Right forelimb (tissue), 1 donor: ENCODE results near the gene PHF12.
"Not testable (repeated sequence)": the region's sequence is repeated elsewhere in the genome, so short reads cannot be mapped to it uniquely, and the experiment has no call there.

Experiments used
- DNase-seq: peaks from one replicate; pipeline ENCODE4 v3.0.0-alpha.2; 2018

Gene PHF12

GRCh38 chr17:28951991-28952975, 965 bp upstream of the PHF12 start:
- DNase-seq: peak; percentile 95

DNA sequence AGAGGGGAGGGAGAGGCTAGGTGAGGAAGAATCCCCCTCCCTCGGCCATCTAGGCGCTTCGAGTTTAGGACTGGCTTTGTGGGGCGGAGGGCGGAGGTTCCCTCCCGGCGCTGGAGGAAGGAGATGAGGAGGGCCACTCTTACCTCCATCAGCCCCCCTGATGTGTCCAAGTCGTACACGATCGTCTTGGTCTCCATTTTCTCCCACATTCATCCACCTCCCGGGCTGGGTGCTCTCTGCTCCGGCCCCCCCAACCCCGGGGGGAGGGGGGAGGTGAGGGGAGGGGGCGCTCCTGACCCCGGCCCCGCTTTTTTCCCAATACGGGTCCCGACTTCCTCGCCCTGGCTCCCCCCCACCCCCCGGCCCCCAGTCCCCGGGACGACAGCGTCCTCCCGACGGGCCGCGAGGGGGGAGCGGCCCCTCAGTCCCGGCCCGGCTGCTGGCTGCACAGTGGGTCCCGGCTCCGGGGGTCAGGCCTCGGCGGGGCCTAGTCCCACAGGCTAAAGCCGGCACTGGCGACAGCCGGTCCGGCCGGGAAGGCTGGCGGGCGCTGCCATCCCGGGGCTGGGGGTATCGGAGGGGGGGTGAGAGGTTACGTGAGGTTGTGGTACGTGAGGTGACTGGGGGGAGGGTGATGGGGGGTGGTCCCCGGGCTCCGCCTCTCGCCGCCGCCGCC, 428 bp downstream of the PHF12 start:
- DNase-seq: no peak

- peak; percentile 66 for DNase-seq
These were observed 1.1 kb downstream of the PHF12 start for GRCh38 chr17:28950017-28950751.

DNA sequence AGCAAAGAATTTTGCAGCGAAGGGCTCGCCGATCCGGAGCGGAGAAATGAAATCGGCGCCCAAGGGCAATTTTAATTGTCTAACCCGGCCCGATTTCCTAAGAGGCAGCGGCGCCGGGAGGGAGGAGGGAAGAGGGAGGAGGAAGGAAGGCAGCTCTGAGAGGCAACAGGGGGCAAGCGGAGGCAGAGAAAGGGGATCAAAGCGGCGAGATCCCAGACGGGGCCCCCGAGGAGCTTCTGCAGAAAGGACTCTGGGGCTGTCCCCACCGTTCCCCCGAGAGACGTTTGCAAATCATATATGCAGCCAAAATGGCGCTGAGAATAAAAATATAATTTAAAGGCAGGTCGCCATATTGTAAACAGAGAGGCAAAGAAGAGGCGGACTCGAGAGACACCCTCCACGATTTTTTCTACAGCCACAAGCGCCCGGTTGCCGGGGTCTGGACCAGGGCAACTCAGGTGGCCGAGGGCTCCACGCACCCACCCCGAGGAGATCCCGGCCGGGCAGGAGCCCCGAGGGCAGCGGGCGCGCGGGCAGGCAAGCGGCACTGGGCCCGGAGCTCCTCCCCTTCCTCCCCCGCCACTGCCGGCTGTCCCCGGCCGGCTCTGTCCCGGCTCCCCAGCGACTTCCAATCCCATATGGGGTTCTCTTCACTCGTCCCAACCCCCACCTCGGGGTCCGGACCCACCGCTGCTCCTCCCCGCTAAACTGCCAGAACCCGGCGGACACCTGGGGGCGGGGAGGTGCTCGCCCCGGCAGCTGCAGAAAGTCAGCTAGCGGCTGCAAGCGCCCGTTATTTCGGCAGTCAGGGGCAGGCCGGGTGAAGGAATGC, 1.9 kb downstream of the PHF12 start:
- peak; percentile 77 for DNase-seq

DNA sequence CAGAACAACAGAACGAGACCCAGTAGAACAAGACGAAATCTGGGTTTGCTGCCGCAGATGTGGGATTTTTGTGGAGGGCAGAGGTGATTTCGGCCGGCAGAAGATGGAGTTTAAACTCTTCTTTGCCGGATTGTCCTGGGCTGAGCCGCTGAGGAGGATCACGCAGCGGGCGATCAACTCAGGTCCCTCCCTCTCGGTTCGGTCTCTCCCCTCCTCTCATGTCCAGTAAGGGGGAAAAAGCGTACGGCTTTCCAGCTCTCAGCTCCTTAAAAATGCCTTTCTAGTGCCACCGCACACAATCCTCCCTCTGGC, 2.5 kb downstream of the PHF12 start:
- no peak for DNase-seq

- no peak for DNase-seq
These were observed 3.0 kb downstream of the PHF12 start for GRCh38 chr17:28948342-28948741.

GRCh38 chr17:28947639-28948038, 3.7 kb downstream of the PHF12 start:
- no peak for DNase-seq

DNA sequence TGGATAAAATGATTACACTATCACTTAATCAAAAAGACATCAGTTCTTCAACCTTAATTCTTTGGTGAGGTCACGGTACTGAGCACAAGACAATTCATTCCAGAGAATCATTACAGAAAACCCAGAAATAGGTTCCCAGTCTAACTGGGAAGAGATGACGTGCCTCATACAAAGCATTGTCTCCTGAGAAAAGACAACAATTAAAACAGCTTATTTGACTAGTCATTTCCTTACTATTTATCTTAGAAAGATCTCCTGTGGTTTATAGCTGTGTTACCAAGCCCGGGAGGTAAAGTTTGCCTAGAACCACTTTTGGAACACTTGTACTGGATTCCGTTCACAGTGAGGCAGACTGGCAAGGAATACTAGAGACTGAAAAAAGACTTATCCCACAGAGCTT, 5.1 kb downstream of the PHF12 start:
- no peak for DNase-seq

GRCh38 chr17:28944862-28945741, 6.2 kb downstream of the PHF12 start:
- no peak for DNase-seq

GRCh38 chr17:28944343-28944742, 7.0 kb downstream of the PHF12 start:
- DNase-seq: no peak

DNA sequence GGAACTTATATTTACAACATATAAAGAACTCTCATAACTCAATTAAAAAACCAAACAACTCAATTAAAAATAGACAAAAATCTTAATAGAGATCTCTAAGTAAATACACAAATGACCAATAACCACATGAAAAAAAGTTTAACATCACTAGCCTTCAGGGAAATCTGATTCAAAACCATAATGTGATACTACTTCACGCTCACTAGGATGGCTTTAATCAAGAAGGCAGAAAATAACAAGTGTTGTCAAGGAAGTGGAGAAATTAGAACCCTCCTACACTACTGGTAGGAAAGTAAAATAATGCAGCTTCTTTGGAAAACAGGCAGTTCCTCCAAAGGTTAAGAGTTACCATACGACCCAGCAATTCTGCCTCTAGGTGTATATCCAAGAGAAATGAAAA, 8.4 kb downstream of the PHF12 start:
- DNase-seq: no peak

DNA sequence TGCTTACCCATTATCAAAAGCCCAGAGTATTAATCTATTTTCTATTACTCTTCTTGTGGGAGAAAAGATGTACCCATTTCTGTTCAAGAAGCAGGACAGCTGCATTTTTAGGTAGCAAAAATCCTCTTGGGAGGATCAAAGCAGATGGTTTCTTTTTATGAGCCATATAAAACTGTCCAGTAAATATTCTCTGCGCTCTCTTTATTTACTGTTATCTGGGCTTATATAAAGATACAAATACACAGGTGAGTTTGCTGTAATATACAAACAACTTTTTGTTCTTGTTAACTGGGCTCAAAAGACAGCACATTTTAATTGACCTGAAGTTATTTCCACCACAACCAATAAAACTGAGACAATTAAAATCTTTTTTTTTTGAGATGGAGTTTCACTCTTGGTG, 10.1 kb downstream of the PHF12 start:
- DNase-seq: no peak

- DNase-seq: no peak
These were observed 10.6 kb downstream of the PHF12 start for GRCh38 chr17:28940675-28941074.

DNA sequence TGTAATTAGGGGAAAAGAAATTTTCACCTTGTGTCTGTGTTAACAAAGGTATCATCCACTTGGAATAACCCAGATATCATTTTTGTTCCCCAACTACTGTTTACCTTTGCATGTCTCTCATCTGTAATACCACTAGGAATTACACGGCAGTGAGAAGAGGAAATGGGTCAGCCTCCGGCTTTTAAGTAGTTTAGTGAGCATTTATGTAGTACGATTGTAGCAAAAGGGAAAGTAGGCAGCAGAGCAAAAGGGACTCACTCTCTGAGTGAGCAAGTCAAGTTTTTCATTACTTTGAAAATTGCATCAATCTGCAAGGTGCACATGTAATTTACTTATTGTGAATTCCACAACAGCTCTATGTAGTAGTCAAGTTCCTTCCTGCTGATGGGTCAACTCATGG, 11.2 kb downstream of the PHF12 start:
- DNase-seq: no peak

GRCh38 chr17:28938552-28938951, 12.8 kb downstream of the PHF12 start:
- no peak for DNase-seq

DNA sequence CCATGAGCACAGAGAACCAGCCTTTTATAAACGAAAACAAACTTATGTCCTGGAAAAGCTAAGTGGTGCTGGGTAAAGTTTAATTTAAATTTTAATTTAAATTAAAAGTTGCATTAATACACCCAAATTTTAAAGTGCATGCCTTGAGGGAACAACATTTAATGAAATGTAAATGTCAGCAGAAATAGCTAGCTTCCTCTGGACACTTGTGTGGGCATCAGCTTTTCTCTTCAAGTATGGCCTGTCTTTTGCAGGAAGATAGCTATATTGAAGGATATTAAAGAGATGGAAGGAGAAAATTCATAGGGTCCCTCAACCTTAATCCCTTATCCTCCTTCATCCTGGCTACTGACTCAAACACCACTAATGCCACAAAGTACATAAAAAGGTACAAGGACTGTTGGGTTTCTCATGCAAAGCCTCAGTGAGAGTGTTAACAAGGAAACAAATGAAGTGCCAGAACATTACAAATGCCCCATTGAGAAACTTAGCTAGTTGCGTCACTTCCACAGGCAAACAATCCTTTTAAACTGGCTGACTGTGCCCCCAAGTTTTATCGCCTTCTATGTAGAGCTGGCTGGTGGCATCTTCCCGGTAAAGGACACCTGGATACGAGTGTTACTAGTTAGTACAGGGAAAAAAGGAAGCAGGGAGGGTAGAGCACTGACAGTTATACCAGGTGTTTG, 14.1 kb downstream of the PHF12 start:
- DNase-seq: no peak

DNA sequence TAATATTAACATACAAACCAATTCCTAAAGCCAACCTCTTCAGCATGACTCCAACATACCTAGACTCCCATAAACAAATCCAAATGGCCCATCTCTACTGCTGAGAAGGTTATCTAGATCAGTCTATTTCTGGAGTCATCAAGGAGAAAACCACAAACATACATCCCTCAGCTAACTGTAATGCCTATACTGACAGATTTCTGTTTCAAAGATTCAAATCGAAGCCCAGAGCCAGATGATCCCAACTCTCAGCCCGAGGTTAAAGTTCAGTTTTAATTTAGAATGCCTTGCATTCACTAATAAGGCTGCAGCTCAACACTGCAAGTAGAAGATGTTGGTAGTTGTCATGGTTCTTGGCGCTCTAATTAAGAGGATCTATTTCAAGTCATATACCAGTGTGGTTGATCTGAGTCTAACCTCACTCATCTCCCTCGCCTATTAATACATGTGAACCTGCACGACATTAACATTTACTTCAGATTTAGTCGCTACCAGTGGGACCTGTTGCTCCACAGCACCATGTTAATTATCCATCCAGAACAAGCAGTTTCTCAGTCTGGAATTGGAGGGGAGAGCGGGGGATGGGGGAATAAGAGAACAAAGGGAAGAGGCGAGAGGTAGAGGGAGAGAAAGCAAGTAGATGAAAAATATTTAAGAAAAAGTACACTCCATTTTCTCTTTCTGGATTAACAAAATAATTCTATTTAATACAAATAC, 15.4 kb downstream of the PHF12 start:
- no peak for DNase-seq

- not testable (repeated sequence) for DNase-seq
These were observed 16.8 kb downstream of the PHF12 start for GRCh38 chr17:28934508-28934907.

DNA sequence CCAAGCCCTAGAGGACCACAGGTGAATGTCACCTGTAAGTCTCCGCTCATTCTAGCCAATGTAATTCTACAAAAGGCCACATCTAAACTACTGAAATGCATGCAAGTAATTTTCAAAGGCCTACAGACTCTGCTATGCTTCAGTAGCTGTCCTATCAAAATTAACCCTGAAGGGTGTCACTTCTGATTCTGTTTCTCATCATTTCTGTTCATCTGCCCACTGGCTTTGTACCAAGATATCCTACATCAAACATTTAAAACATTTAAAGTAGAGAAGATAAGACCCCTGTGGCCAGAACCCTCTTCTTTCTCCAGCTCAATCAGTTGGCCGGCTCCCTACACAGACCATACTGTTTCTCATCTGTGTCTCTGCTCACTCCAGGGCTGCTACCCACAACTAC, 21.5 kb downstream of the PHF12 start:
- no peak for DNase-seq

DNA sequence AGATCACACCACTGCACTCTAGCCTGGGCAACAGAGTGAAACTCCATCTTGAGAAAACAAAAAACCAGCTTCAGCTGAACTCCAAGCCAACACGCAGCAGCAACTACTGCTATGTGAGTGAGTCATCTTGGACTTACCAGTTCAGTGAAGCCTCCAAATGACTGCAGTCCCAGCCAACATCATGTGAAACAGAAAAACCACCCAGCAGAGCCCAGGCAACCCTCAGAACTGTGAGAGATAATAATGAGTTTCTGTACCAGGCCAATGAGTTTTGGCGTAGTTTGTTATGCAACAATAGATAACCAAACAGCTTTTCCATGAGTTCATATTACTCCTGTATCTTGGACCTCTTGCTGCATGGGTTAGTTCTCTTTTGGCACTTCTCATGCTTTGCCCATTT, 23.3 kb downstream of the PHF12 start:
- DNase-seq: no peak
